SU-DHL-6 (cell line): ENCODE results near the gene SERPINI1.

Experiments used
- EZH2phosphoT487 ChIP-seq: fragments of 200-600 bp; sonication (generic), shearing (Covaris generic); conservative IDR thresholded peaks from 2 replicates; pipeline ENCODE4 v1.6.1; 2018; ENCODE audit warnings: mild to moderate bottlenecking, antibody characterized with exemption, low read length, moderate library complexity, mixed read lengths
- TF ChIP-seq, protein P1 (sequence below): fragments of 200-600 bp; sonication (generic); IDR thresholded peaks from one replicate; pipeline ENCODE4 v1.5.1; 2017; ENCODE audit warnings: antibody characterized with exemption, mild to moderate bottlenecking, low read length, moderate library complexity; ENCODE audit not compliant: insufficient read depth, poor library complexity, severe bottlenecking

DNA sequence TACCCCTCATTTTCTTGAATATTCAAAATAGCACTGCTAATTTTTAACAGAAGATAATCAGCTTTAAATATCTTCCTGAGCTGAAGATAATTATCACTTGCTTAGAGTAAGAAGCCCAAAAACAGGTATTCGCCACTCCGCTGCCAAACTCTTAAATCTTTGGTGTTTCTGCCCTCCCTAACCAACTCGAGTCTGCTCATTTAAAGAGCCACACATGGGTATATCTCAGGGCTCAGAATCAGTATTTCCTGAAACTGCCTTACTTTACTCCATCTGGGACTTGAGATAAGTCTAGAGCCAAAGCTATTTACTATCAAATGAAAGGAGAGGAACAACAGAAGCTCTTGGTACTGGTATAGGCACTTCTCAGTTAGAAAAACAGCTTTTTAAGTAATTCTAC is 11.6 kb upstream of the SERPINI1 start:
- TF ChIP-seq, protein P1, sequence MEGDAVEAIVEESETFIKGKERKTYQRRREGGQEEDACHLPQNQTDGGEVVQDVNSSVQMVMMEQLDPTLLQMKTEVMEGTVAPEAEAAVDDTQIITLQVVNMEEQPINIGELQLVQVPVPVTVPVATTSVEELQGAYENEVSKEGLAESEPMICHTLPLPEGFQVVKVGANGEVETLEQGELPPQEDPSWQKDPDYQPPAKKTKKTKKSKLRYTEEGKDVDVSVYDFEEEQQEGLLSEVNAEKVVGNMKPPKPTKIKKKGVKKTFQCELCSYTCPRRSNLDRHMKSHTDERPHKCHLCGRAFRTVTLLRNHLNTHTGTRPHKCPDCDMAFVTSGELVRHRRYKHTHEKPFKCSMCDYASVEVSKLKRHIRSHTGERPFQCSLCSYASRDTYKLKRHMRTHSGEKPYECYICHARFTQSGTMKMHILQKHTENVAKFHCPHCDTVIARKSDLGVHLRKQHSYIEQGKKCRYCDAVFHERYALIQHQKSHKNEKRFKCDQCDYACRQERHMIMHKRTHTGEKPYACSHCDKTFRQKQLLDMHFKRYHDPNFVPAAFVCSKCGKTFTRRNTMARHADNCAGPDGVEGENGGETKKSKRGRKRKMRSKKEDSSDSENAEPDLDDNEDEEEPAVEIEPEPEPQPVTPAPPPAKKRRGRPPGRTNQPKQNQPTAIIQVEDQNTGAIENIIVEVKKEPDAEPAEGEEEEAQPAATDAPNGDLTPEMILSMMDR, result no peak
- no peak for TF ChIP-seq EZH2phosphoT487
